ENCODE data around the gene ZMYM3. TPM values are rescaled to one million over a fixed set of nuclear protein-coding genes. Genes with fewer than 3 reads are reported as not detected.

Gene ZMYM3
- polyA plus RNA-seq, 1 donor = 72.8 TPM

GRCh38 chrX:71214604-71215337, 39.2 kb downstream of the ZMYM3 start:
- no peak for DNase-seq

DNA sequence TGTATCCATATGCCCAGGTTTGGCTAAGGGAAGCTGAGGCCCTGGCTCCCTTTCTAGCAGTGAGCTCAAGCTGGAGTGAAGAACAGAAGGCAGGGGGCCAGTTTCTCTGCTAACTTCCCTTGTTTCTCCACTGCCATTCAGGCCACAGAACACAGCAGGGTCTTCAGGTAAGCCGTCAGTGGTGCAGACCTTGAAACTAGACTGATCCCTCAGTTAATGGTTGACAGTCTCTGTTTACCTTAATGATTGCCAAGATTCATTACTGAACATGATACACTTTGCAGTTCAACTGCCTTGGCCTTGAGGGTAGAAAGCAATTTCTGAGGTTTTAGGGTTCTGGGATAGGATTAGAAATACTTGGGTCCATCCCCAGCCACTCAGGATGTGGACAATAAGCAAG, 39.8 kb downstream of the ZMYM3 start:
- no peak for DNase-seq

GRCh38 chrX:71212536-71212935, 41.4 kb downstream of the ZMYM3 start:
- no peak for DNase-seq

DNA sequence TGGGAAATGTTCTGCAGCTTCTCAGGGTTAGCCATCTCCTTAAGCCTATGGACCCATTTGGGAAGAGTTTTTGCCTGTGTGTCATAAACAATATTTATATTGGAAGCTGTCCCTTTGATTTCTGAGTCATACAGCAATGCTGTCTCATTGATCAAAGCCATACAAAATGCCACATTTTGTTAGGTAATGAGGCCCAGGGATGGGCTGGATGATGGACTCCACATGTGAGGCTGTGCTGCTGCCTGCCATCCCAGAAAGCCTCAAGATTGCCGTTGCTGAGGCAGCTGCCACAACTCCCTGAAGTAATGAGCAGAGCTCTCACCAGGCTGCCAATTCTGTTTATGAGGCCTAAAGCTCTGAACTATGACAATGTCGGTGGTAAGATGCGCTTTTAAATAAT, 43.1 kb downstream of the ZMYM3 start:
- no peak for DNase-seq

DNA sequence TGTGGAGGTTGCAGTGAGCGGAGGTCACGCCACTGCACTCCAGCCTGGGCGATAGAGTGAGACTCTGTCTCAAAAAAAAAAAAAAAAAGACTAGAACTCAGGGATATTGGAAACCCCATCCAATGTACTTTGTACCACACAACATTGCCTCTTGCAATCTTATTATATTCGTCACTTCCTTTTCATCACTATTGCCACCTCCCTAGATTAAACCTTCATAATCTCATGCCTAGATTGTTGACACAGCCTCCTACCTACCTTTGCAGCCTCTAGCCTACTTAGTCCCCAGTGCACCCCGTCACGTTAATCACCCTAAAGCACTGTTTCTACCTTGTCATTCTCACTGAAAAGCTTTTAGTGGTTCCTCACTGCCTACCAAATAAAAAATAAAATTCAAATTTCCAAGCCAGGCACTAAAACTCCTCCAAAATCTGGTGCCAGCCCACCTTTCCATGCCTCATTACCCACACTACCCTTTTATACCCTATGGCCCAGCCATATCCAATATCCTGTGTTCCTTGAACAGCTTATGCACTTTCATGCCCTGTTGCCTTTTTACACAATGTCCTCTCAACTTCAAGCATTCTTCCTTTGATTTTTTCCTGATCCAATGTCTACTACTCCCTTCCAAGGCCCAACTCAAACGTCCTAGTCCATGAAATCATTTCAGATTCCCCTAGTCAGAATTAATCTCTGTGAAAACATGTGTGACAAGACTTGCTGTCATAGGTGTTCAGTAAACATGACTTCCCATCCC, 54.5 kb downstream of the ZMYM3 start:
- no peak for DNase-seq

DNA sequence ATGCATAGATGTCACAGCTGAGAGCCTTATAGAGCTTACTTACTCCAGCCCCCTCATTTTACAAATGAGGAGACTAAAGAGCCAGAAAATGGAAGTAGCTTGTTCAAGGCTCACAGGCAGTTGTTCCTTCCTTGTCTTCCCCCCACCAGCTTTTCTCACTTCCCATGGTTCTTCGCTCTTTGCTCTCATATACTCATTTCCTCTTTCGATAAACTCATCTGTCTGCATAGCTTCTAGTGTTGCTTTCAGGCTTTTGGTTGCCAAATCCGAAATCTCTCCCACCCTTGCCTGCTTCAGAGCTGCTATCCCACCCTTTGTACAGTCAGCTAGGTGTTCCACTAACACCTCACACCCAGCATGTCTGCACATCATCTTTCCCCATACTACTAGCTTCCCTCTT, 55.9 kb downstream of the ZMYM3 start:
- no peak for DNase-seq

GRCh38 chrX:71195964-71196649, 57.8 kb downstream of the ZMYM3 start:
- DNase-seq = no peak

GRCh38 chrX:71191248-71191647, 62.7 kb downstream of the ZMYM3 start:
- DNase-seq = no peak

Other genes with a start within 250 kb of the ZMYM3 start
- 51.7 TPM for gene SNX12, start 185.8 kb downstream of the ZMYM3 start, polyA plus RNA-seq (ENCODE audit: insufficient read length)
- gene FOXO4, start 158.3 kb downstream of the ZMYM3 start, polyA plus RNA-seq (ENCODE audit: insufficient read length) = 19.3 TPM
- not detected for gene CXorf65, start 147.4 kb downstream of the ZMYM3 start, polyA plus RNA-seq (ENCODE audit: insufficient read length)
- gene IL2RG, start 142.6 kb downstream of the ZMYM3 start, polyA plus RNA-seq (ENCODE audit: insufficient read length) = 0.93 TPM
- 50.0 TPM for gene MED12, start 135.5 kb downstream of the ZMYM3 start, polyA plus RNA-seq (ENCODE audit: insufficient read length)
- gene NLGN3, start 109.3 kb downstream of the ZMYM3 start, polyA plus RNA-seq (ENCODE audit: insufficient read length) = 5.1 TPM
- 39.8 TPM for gene GJB1, start 30.9 kb downstream of the ZMYM3 start, polyA plus RNA-seq (ENCODE audit: insufficient read length)
- 749 TPM for gene NONO, start 29.5 kb upstream of the ZMYM3 start, polyA plus RNA-seq (ENCODE audit: insufficient read length)
- 2.8 TPM for gene ITGB1BP2, start 47.6 kb upstream of the ZMYM3 start, polyA plus RNA-seq (ENCODE audit: insufficient read length)
- 57.7 TPM for gene TAF1, start 112.2 kb upstream of the ZMYM3 start, polyA plus RNA-seq (ENCODE audit: insufficient read length)